Calu3 (cell line): Measurements from ENCODE around the gene SP6. TPM values are rescaled to one million over a fixed set of nuclear protein-coding genes. Genes with fewer than 3 reads are reported as not detected.

Experiments used
- BruUV-seq: library from RNA; stranded (reverse); fragments of 400-500 nt; replicated peaks from 2 replicates; lab custom pipeline; 2021; lab: Mats Ljungman, UMichigan
- CTCF ChIA-PET: fragments of 300-600 bp; sonication (Branson Sonifier 250); formaldehyde crosslinking; loops from one replicate; lab custom pipeline; 2022; ENCODE audit warnings: antibody characterized with exemption; lab: Charles Lee
- DNase-seq: peaks from one replicate; pipeline ENCODE4 v3.0.0; 2022
- H3K27ac Mint-ChIP-seq: one replicate; pipeline ENCODE4 v1.8.0; 2022; ENCODE audit warnings: mixed read lengths; ENCODE audit not compliant: unreplicated experiment
- H3K27me3 Mint-ChIP-seq: one replicate; pipeline ENCODE4 v1.8.0; 2022; ENCODE audit warnings: mixed read lengths; ENCODE audit not compliant: unreplicated experiment
- H3K36me3 Mint-ChIP-seq: one replicate; pipeline ENCODE4 v1.8.0; 2022; ENCODE audit warnings: mild to moderate bottlenecking, moderate library complexity, mixed read lengths; ENCODE audit not compliant: insufficient read depth, unreplicated experiment
- H3K4me1 Mint-ChIP-seq: one replicate; pipeline ENCODE4 v1.8.0; 2022; ENCODE audit warnings: mild to moderate bottlenecking, low read depth, mixed read lengths; ENCODE audit not compliant: unreplicated experiment
- H3K4me3 Mint-ChIP-seq: one replicate; pipeline ENCODE4 v1.8.0; 2022; ENCODE audit warnings: mild to moderate bottlenecking, low read depth, moderate library complexity, mixed read lengths; ENCODE audit not compliant: unreplicated experiment
- H3K9me3 Mint-ChIP-seq: one replicate; pipeline ENCODE4 v1.8.0; 2022; ENCODE audit warnings: low read depth, mixed read lengths; ENCODE audit not compliant: unreplicated experiment
- intact Hi-C: fragments of 100-400 bp; cut with micrococcal nuclease; formaldehyde crosslinking; loops from one replicate; pipeline ENCODE4 v1.10.0; 2022; ENCODE audit not compliant: unreplicated experiment
- total RNA-seq: library from RNA; stranded (reverse); gene quantifications from 2 replicates; pipeline ENCODE4 v1.2.3, GENCODE V29; 2022
- TF ChIP-seq, protein P1 (sequence below): fragments of 200-600 bp; IDR thresholded peaks from one replicate; pipeline ENCODE4 v1.8.0; 2022; ENCODE audit warnings: antibody characterized with exemption; ENCODE audit not compliant: unreplicated experiment

SP6 gene
- total RNA-seq, 1 experiment from 2014 or later: 1.1 TPM

DNA sequence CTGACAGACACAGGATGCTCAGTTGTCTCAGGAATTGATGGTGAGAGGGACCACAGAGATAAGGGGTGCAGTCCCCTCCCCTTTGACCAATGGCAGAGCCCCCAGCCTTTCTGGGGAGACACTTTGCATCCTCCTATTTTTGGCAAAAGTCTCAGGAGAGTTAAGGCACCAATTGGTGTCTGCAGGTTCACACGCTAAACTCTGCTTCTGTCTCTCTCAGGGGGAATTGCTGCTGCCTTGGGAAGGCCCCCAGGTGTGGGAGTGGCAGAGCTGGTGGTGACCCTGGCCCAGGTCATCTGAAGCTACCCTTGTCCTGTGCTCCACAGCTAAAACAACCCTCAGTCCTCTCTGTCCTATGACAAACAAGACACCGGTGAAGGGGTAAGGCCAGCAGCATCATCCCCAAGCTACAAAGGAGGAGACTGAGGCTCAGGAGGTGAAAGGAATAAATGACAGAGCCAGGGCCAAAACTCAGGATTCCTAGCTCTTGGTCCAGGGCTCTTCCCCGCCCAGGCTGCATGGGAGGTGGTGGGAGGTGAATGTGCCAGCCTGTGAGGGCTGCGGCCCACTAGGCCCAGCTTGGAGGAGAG is 49.7 kb downstream of the SP6 start:
- intact Hi-C loops: no loop called here
- CTCF ChIA-PET: interaction anchor here (0.6 to 2.1 kb wide), 4 partner anchors 30 to 146 kb away, joined by 3 to 6 read pairs (median 4); partner anchors contain the start of genes LRRC46, MRPL10 and TBX21
- Mint-ChIP-seq H3K4me3 (no peak overlapping the region), H3K9me3 (no peaks in the 10 kb centered on the region), H3K27ac (no peak overlapping the region), H3K4me1 (no peaks in the 10 kb centered on the region), H3K36me3 (no peaks in the 10 kb centered on the region), H3K27me3 (peaks cover 63% of the 10 kb centered on the region)
- TF ChIP-seq, protein P1, sequence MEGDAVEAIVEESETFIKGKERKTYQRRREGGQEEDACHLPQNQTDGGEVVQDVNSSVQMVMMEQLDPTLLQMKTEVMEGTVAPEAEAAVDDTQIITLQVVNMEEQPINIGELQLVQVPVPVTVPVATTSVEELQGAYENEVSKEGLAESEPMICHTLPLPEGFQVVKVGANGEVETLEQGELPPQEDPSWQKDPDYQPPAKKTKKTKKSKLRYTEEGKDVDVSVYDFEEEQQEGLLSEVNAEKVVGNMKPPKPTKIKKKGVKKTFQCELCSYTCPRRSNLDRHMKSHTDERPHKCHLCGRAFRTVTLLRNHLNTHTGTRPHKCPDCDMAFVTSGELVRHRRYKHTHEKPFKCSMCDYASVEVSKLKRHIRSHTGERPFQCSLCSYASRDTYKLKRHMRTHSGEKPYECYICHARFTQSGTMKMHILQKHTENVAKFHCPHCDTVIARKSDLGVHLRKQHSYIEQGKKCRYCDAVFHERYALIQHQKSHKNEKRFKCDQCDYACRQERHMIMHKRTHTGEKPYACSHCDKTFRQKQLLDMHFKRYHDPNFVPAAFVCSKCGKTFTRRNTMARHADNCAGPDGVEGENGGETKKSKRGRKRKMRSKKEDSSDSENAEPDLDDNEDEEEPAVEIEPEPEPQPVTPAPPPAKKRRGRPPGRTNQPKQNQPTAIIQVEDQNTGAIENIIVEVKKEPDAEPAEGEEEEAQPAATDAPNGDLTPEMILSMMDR: no peak
- DNase-seq: no peak
- no TSS peak for BruUV-seq

- Mint-ChIP-seq H3K4me1 (no peaks in the 10 kb centered on the region), H3K27me3 (peaks cover 68% of the 10 kb centered on the region), H3K27ac (no peak overlapping the region), H3K9me3 (no peaks in the 10 kb centered on the region), H3K36me3 (no peaks in the 10 kb centered on the region), H3K4me3 (no peak overlapping the region)
- CTCF ChIA-PET: interaction anchor here (1.2 kb wide), 1 partner anchor 95 kb away, joined by 3 read pairs; no protein-coding TSS in a partner anchor
- DNase-seq: no peak
- BruUV-seq: no TSS peak
- TF ChIP-seq, protein P1: no peak
- intact Hi-C loops: no loop called here
Observed at GRCh38 chr17:47800686-47801085, 50.3 kb downstream of the SP6 start.

DNA sequence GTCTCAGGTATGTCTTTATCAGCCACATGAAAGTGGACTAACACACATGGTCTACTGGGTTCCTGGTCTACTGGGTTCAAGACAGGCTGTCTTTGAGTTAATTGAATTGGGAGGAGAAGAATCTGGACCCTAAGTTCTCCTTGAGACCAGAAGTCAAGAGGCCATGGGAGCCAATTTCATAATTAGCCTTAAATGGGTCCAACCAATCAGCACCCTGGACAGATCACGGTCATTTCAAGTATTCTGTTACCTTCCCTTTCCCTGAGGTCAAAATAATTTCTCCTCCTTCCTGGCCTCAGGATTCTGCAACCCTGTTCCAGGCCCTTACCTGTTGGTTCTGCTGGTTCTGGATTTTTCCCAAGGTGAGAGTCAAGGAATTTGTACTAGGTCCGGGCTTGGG is 53.2 kb downstream of the SP6 start:
- no TSS peak for BruUV-seq
- no peak overlapping the region for H3K4me3 Mint-ChIP-seq
- no peaks in the 10 kb centered on the region for H3K36me3 Mint-ChIP-seq
- intact Hi-C loops: no loop called here
- no peak overlapping the region for H3K27ac Mint-ChIP-seq
- CTCF ChIA-PET: no interaction called here
- no peaks in the 10 kb centered on the region for H3K9me3 Mint-ChIP-seq
- peaks cover 76% of the 10 kb centered on the region for H3K27me3 Mint-ChIP-seq
- TF ChIP-seq, protein P1: no peak
- DNase-seq: no peak
- no peaks in the 10 kb centered on the region for H3K4me1 Mint-ChIP-seq

Other genes starting within 250 kb of the SP6 start
- gene KPNB1, start 201.2 kb downstream of the SP6 start, total RNA-seq: 511 and 538 TPM in 2 replicates
- 6.4 and 6.5 TPM in 2 replicates for gene TBKBP1, start 157.0 kb downstream of the SP6 start, total RNA-seq
- gene TBX21, start 117.9 kb downstream of the SP6 start, total RNA-seq: not detected in 2 replicates
- 58.3 and 58.4 TPM in 2 replicates for gene OSBPL7, start 29.4 kb downstream of the SP6 start, total RNA-seq
- gene MRPL10, start 19.6 kb downstream of the SP6 start, total RNA-seq: 70.2 and 84.1 TPM in 2 replicates
- gene LRRC46, start 19.5 kb downstream of the SP6 start, total RNA-seq: 2.9 and 4.0 TPM in 2 replicates
- 34.8 and 37.0 TPM in 2 replicates for gene SCRN2, start 9.9 kb downstream of the SP6 start, total RNA-seq
- 21.5 and 22.4 TPM in 2 replicates for gene SP2, start 45.1 kb upstream of the SP6 start, total RNA-seq
- 88.0 and 98.5 TPM in 2 replicates for gene PNPO, start 90.4 kb upstream of the SP6 start, total RNA-seq
- gene PRR15L, start 106.7 kb upstream of the SP6 start, total RNA-seq: 30.2 and 49.1 TPM in 2 replicates
- 431 and 457 TPM in 2 replicates for gene CDK5RAP3, start 120.0 kb upstream of the SP6 start, total RNA-seq
- 1.1 and 1.2 TPM in 2 replicates for gene COPZ2, start 186.6 kb upstream of the SP6 start, total RNA-seq
- gene NFE2L1, start 197.2 kb upstream of the SP6 start, total RNA-seq: 216 and 247 TPM in 2 replicates